Common myeloid progenitor, CD34-positive (primary cell): ENCODE measurements around the gene PFKFB2. TPM values are rescaled to one million over a fixed set of nuclear protein-coding genes. Genes with fewer than 3 reads are reported as not detected.

Experiments
- CTCF ChIA-PET: fragments of 350-600 bp; sonication (Branson Sonifier 250); formaldehyde crosslinking; loops from one replicate; lab custom pipeline; 2021; ENCODE audit warnings: antibody characterized with exemption; lab: Charles Lee
- POLR2A ChIA-PET: fragments of 350-600 bp; sonication (Branson Sonifier 250); formaldehyde crosslinking; loops from one replicate; lab custom pipeline; 2021; ENCODE audit warnings: antibody characterized with exemption; lab: Charles Lee
- DNase-seq, 3 donors: peaks; one replicate each; pipeline versions ENCODE4 v3.0.0 to v3.0.0-alpha.2; 2013
- H3K27ac ChIP-seq, 2 experiments: 1 replicate in 1 of 2; 2 replicates in 1 of 2; pipeline ENCODE4 v1.7.0; 2013; ENCODE audit warnings: inconsistent platforms in 2 of 2, low read length in 2 of 2, mild to moderate bottlenecking in 2 of 2, low read depth in 1 of 2, moderate library complexity in 1 of 2; ENCODE audit not compliant: severe bottlenecking in 2 of 2, insufficient read depth in 1 of 2, poor library complexity in 1 of 2
- H3K27me3 ChIP-seq, 5 experiments: replicated peaks in 2 of 5; 1 replicate in 3 of 5; 2 replicates in 2 of 5; pipeline versions ENCODE4 v1.6.1 to v1.7.0; 2013; ENCODE audit warnings: low read length in 4 of 5, mild to moderate bottlenecking in 2 of 5, moderate library complexity in 2 of 5, inconsistent platforms in 1 of 5; ENCODE audit not compliant: insufficient read depth in 5 of 5, control insufficient read depth in 4 of 5
- H3K36me3 ChIP-seq, 4 experiments: 1 replicate in 2 of 4; 2 replicates in 2 of 4; pipeline versions ENCODE4 v1.6.1 to v1.7.0; 2013; ENCODE audit warnings: low read length in 3 of 4, control low read depth in 1 of 4, mild to moderate bottlenecking in 1 of 4; ENCODE audit not compliant: control insufficient read depth in 4 of 4, insufficient read depth in 4 of 4
- H3K4me1 ChIP-seq, 4 experiments: 1 replicate in 3 of 4; 2 replicates in 1 of 4; pipeline versions ENCODE4 v1.6.1 to v1.7.1; 2013; ENCODE audit warnings: low read length in 3 of 4, mild to moderate bottlenecking in 3 of 4, control low read depth in 1 of 4, inconsistent platforms in 1 of 4, moderate library complexity in 1 of 4; ENCODE audit not compliant: control insufficient read depth in 4 of 4, insufficient read depth in 4 of 4; ENCODE audit errors: control extremely low read depth in 1 of 4
- H3K4me3 ChIP-seq, 7 experiments: 1 replicate in 4 of 7; 2 replicates in 3 of 7; pipeline versions ENCODE4 v1.5.1 to v1.7.0; 2013; ENCODE audit warnings: mild to moderate bottlenecking in 7 of 7, low read length in 6 of 7, moderate library complexity in 6 of 7, inconsistent platforms in 2 of 7, low read depth in 2 of 7, control low read depth in 1 of 7; ENCODE audit not compliant: insufficient read depth in 4 of 7, control insufficient read depth in 1 of 7; ENCODE audit errors: extremely low read depth in 1 of 7
- H3K9me3 ChIP-seq, 5 experiments: 1 replicate in 4 of 5; 2 replicates in 1 of 5; pipeline versions ENCODE4 v1.6.1 to v1.7.1; 2013; ENCODE audit warnings: low read length in 4 of 5, mild to moderate bottlenecking in 2 of 5, inconsistent platforms in 1 of 5, low read depth in 1 of 5, moderate library complexity in 1 of 5; ENCODE audit not compliant: control insufficient read depth in 4 of 5, insufficient read depth in 2 of 5; ENCODE audit errors: control extremely low read depth in 1 of 5
- WGBS: methylation state at CpG from one replicate; pipeline ENCODE4 v1.1.5; 2013; ENCODE audit not compliant: insufficient coverage; 5-methylcytosine and 5-hydroxymethylcytosine counted together
- polyA plus RNA-seq: library from polyadenylated mRNA; unstranded; fragments of 120-200 nt; gene quantifications from one replicate; pipeline ENCODE4 v1.2.1, GENCODE V29; 2013

Gene PFKFB2
- 12.8 TPM for polyA plus RNA-seq

- peak within 1 kb of the TSS; percentile 34 to 97 for H3K27ac ChIP-seq
- H3K4me3 ChIP-seq: peak within 1 kb of the TSS; percentile 62 to 91 (median 79)
- H3K4me1 ChIP-seq: peaks cover 27 to 53% (median 37%) of the 10 kb centered on the region in 4 experiments
- DNase-seq: peak; percentile 92 to 96 (median 96)
- no peaks in the 10 kb centered on the region for H3K27me3 ChIP-seq
- WGBS: 11% methylated on average over 47 of the region's 56 CpGs
- POLR2A ChIA-PET: interaction anchor here (0.9 to 1.3 kb wide), 3 partner anchors 10 to 269 kb away, joined by 3 to 4 read pairs (median 3); partner anchors contain the start of gene CD55
- peaks cover 6 to 14% (median 9%) of the 10 kb centered on the region in 4 experiments for H3K36me3 ChIP-seq
- no peaks in the 10 kb centered on the region for H3K9me3 ChIP-seq
- CTCF ChIA-PET: interaction anchor here (0.6 to 1.3 kb wide), 12 partner anchors 8 to 565 kb away, joined by 3 to 4 read pairs (median 3); partner anchors contain the start of gene C1orf116
Observed at GRCh38 chr1:207052911-207053769, at the start of gene PFKFB2. Gene PFKFB2 (plus strand): TSS chr1:207053275. CDS start chr1:207054718, 1,443 bp downstream.

GRCh38 chr1:207004931-207005830 lies 47.9 kb upstream of the PFKFB2 start:
- H3K9me3 ChIP-seq: no peaks in the 10 kb centered on the region
- peak; percentile 31 to 56 (median 51) for DNase-seq
- 36% methylated on average over 7 of the region's 9 CpGs for WGBS
- H3K27me3 ChIP-seq: no peaks in the 10 kb centered on the region
- CTCF ChIA-PET: interaction anchor here (0.7 to 5.1 kb wide), 19 partner anchors 9 to 495 kb away, joined by 3 to 67 read pairs (median 5); partner anchors contain the start of genes C1orf116 and FCMR
- H3K36me3 ChIP-seq: no peaks in the 10 kb centered on the region
- no peak overlapping the region for H3K27ac ChIP-seq
- H3K4me1 ChIP-seq: peaks cover 0 to 7% (median 0%) of the 10 kb centered on the region in 4 experiments
- POLR2A ChIA-PET: no interaction called here
- peak overlapping the region in 1 of 7 experiments; percentile 51 for H3K4me3 ChIP-seq

GRCh38 chr1:207006083-207006482 lies 47.0 kb upstream of the PFKFB2 start:
- H3K4me1 ChIP-seq: peaks cover 0 to 3% (median 0%) of the 10 kb centered on the region in 4 experiments
- 100% methylated on average over 2 of the region's 3 CpGs for WGBS
- no peaks in the 10 kb centered on the region for H3K36me3 ChIP-seq
- POLR2A ChIA-PET: no interaction called here
- no peaks in the 10 kb centered on the region for H3K27me3 ChIP-seq
- H3K9me3 ChIP-seq: no peaks in the 10 kb centered on the region
- CTCF ChIA-PET: interaction anchor here (0.9 to 5.1 kb wide), 14 partner anchors 8 to 494 kb away, joined by 3 to 67 read pairs (median 4); partner anchors contain the start of gene C1orf116
- no peak overlapping the region for H3K4me3 ChIP-seq
- H3K27ac ChIP-seq: no peak overlapping the region
- DNase-seq: no peak

GRCh38 chr1:207006914-207007313 lies 46.2 kb upstream of the PFKFB2 start:
- H3K27ac ChIP-seq: no peak overlapping the region
- CTCF ChIA-PET: interaction anchor here (1.1 to 5.1 kb wide), 9 partner anchors 8 to 493 kb away, joined by 3 to 67 read pairs (median 4); no protein-coding TSS in a partner anchor

GRCh38 chr1:207007352-207008033 lies 45.6 kb upstream of the PFKFB2 start:
- ChIA-PET POLR2A (no interaction called here), CTCF (interaction anchor here (1.4 to 5.1 kb wide), 2 partner anchors 9 to 14 kb away, joined by 4 to 67 read pairs; no protein-coding TSS in a partner anchor)

More at GRCh38 chr1:207006914-207007313, 46.2 kb upstream of the PFKFB2 start:
- no peak for DNase-seq
- Histone ChIP-seq H3K27me3 (no peaks in the 10 kb centered on the region), H3K4me3 (no peak overlapping the region), H3K9me3 (no peaks in the 10 kb centered on the region), H3K36me3 (no peaks in the 10 kb centered on the region), H3K4me1 (peaks cover 0 to 3% (median 0%) of the 10 kb centered on the region in 4 experiments)
- POLR2A ChIA-PET: no interaction called here
- WGBS: 100% methylated on average over 3 of the region's 3 CpGs

GRCh38 chr1:207009182-207009850 lies 43.8 kb upstream of the PFKFB2 start:
- H3K27ac ChIP-seq: no peak overlapping the region
- ChIA-PET CTCF (interaction anchor here (0.8 to 1.5 kb wide), 2 partner anchors 15 to 28 kb away, joined by 3 to 5 read pairs; no protein-coding TSS in a partner anchor), POLR2A (no interaction called here)
- no peak overlapping the region for H3K4me3 ChIP-seq
- no peaks in the 10 kb centered on the region for H3K9me3 ChIP-seq
- 99% methylated on average over 10 of the region's 10 CpGs for whole genome bisulfite sequencing
- no peaks in the 10 kb centered on the region for H3K27me3 ChIP-seq
- H3K36me3 ChIP-seq: no peaks in the 10 kb centered on the region
- no peak for DNase-seq
- peaks cover 0 to 3% (median 0%) of the 10 kb centered on the region in 4 experiments for H3K4me1 ChIP-seq

More at GRCh38 chr1:207007352-207008033, 45.6 kb upstream of the PFKFB2 start:
- no peaks in the 10 kb centered on the region for H3K27me3 ChIP-seq
- H3K4me3 ChIP-seq: no peak overlapping the region
- no peaks in the 10 kb centered on the region for H3K36me3 ChIP-seq
- DNase-seq: no peak
- no peak overlapping the region for H3K27ac ChIP-seq
- H3K9me3 ChIP-seq: no peaks in the 10 kb centered on the region
- H3K4me1 ChIP-seq: peaks cover 0 to 3% (median 0%) of the 10 kb centered on the region in 4 experiments
- 95% methylated on average over 3 of the region's 5 CpGs for WGBS
